Epithelial cell of esophagus (primary cell): ENCODE measurements around the gene CEP250.
"Not testable (repeated sequence)": the region's sequence is repeated elsewhere in the genome, so short reads cannot be mapped to it uniquely, and the experiment has no call there.

Source experiments
- DNase-seq: peaks from one replicate; pipeline ENCODE4 v3.0.0; 2010; ENCODE audit warnings: low read depth
- H3K4me3 ChIP-seq: 2 replicates; pipeline ENCODE4 v1.5.1; 2011; ENCODE audit warnings: mild to moderate bottlenecking, low read length, control low read depth
- TF ChIP-seq, protein P1 (sequence below): IDR thresholded peaks from 2 replicates; pipeline ENCODE4 v1.5.1; 2011; ENCODE audit warnings: low read depth, mild to moderate bottlenecking, low read length, control low read depth, inconsistent platforms; ENCODE audit not compliant: insufficient read depth; ENCODE audit errors: missing control alignments

CEP250 gene

DNA sequence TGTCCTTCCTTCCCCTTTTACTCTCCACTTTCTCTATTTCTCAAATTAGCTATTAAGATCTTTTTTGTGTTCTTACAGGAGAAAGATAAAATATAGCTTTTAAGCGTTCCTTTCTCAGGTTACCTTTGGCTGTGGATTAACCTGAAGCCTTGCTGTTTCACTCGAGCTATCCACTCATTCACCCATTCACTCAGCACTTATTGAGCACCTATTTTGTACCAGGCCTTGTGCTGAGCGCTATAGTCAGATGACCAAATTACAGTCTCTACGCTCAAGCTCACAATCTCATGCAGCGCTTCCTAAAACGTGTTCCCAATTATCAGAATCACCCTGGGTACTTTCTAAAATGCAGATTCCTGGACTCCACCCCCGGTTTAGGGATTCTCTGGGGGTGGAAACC is 1.8 kb upstream of the CEP250 start:
- DNase-seq = no peak
- TF ChIP-seq, protein P1, sequence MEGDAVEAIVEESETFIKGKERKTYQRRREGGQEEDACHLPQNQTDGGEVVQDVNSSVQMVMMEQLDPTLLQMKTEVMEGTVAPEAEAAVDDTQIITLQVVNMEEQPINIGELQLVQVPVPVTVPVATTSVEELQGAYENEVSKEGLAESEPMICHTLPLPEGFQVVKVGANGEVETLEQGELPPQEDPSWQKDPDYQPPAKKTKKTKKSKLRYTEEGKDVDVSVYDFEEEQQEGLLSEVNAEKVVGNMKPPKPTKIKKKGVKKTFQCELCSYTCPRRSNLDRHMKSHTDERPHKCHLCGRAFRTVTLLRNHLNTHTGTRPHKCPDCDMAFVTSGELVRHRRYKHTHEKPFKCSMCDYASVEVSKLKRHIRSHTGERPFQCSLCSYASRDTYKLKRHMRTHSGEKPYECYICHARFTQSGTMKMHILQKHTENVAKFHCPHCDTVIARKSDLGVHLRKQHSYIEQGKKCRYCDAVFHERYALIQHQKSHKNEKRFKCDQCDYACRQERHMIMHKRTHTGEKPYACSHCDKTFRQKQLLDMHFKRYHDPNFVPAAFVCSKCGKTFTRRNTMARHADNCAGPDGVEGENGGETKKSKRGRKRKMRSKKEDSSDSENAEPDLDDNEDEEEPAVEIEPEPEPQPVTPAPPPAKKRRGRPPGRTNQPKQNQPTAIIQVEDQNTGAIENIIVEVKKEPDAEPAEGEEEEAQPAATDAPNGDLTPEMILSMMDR = no peak
- peak overlapping the region; percentile 59 for H3K4me3 ChIP-seq

DNA sequence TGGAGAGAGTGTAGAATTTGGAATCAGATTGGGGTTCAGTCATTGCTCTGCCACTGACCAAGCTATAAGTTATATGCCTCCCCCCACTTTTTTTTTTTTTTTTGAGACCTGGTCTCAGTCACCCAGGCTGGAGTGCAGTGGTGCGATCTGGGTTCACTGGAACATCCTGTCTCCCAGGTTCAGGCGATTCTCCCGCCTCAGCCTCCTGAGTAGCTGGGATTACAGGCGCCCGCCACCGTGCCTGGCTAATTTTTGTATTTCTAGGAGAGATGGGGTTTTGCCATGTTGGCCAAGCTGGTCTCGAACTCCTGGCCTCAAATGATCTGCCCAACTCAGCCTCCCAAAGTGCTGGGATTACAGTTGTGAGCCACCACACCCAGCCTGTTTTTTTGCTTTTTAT is 1.3 kb downstream of the CEP250 start:
- DNase-seq, H3K4me3 ChIP-seq: not testable (repeated sequence)

DNA sequence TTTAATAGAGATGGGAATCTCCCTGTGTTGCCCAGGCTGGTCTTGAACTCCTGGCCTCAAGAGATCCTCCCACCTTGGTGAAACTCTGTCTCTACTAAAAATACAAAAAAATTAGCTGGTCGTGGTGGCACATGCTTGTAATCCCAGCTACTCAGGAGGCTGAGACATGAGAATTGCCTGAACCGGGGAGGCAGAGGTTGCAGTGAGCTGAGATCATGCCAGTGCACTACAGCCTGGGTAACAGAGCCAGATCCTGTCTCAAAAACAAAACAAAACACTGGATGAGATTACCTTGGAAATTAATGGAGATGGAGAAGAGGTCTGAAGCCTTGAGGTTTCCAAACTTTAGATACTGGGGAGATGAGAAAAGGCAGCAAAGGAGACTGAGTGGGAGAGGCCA is 2.1 kb downstream of the CEP250 start:
- not testable (repeated sequence) for H3K4me3 ChIP-seq, DNase-seq

DNA sequence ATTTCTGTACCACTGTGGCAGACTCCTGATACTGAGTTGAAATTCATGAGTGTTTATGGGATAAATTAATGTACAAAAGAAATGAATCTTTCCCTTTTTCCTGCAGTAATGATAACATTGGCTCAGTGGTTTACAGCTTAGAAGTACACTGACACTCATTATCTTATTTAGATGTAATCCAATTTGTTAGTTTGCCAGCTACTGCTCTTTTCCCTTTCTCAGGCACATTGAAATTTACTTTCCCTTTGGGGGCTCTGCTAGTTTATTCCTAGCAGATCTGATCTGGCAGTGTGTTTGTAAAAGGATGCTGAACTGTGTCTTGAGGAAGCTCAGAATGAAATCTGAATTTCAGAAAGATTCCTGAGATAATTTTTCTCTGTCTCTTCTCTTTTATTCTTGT is 3.0 kb downstream of the CEP250 start:
- TF ChIP-seq, protein P1 = no peak
- no peak overlapping the region for H3K4me3 ChIP-seq
- no peak for DNase-seq

DNA sequence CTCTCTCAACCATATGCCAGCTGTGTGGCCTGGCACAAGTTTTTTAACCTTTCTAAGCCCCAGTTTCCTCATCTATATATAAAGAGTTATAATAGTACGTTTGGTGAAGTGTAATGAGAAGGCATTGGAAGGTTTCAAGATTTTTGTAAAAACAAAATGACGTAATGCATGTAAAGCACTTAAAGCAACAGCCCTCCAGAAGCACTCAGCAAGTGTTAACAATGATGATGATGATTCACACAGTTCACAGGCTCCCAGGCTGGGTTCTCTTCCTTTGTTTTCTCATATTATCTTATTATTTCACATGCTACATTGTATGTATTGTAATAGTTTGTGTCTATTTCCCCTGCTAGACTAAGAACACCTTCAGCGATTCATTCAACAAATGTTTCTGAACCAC is 6.2 kb downstream of the CEP250 start:
- no peak overlapping the region for H3K4me3 ChIP-seq
- TF ChIP-seq, protein P1 = no peak
- DNase-seq = peak; percentile 44

DNA sequence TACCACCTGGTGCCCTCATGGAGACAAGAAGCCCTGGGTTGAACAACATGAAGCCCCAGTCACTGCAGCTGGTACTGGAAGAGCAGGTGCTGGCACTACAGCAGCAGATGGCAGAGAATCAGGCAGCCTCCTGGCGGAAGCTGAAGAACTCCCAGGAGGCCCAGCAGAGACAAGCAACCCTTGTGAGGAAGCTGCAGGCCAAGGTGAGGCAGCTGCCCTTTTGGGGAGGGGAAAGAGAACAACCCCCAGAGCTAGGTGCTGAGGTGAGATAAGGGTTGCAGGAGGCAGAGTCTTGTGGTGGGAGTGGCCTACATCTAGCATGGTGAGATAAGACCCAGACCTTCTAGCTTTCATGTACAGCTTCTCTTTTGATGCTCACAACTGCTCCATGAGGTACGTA is 7.0 kb downstream of the CEP250 start:
- DNase-seq = no peak
- TF ChIP-seq, protein P1 = no peak

DNA sequence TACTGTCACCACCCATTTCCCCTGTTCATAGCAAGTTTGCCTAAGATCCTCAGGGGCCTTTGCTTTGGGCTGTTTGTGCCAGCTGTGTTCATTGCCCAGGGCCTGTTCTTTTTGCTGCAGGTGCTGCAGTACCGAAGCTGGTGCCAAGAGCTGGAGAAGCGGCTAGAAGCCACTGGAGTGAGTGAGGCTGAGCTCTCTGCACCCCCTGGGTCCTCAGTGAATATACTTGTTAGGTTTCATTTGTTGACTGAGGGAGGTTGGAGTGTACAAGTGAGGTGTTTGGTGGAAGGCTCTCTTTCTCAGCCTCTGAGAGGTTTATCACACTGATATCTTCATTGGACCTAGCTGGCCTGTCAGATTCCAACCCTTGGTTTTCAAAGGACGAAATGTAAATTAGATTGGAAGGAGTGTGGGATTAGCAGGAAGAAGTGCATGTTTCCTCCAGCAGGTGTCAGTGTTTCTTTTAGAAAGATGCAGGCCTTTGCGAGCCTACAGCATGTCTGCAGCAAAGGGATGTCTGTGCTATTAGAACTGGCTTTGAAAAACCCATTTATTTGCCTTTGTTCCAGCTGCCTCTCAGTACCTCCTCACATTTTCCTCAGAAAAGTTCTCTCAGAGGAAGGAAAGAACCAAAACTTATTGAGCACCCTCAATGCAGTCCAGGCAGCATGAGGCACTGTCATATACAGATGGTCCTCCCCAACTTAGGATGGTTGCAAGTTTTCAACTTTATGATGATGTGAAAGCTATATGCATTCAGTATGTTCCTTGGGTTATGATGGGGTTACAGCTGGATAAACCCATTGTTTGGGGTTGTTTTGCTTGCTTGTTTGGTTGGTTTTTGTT is 8.3 kb downstream of the CEP250 start:
- TF ChIP-seq, protein P1 = peak; percentile 78
- peak; percentile 71 for DNase-seq
- H3K4me3 ChIP-seq = no peak overlapping the region

More for the DNA sequence above, 7.0 kb downstream of the CEP250 start:
- no peak overlapping the region for H3K4me3 ChIP-seq

DNA sequence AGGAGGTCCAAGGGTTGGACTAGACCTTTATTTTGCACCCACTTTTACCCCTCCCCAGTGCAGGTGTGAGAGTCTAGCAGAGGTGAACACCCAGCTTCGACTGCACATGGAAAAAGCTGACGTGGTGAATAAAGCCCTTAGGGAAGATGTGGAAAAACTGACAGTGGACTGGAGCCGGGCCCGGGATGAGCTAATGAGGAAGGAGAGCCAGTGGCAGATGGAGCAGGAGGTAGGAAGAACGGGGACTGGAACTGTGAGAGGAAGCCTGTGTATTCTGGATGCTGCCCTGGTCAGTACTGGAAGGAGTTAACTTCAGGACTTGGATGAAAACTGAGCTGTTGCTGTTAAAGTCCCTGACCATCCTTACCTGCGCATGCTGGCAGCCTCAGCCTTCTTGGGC is 10.6 kb downstream of the CEP250 start:
- no peak for DNase-seq
- H3K4me3 ChIP-seq = no peak overlapping the region
- TF ChIP-seq, protein P1 = no peak
